ENCODE measurements around the gene DUSP7.
A peak's percentile ranks its signal among the peaks of the same experiment; 100 is the strongest.

The DUSP7 gene

GRCh38 chr3:52067526-52067925 lies 11.2 kb upstream of the DUSP7 start:
- no peak for DNase-seq (ENCODE audit: low spot score)

GRCh38 chr3:52067046-52067445 lies 10.7 kb upstream of the DUSP7 start:
- no peak for DNase-seq (ENCODE audit: low spot score)

GRCh38 chr3:52065264-52065756 lies 8.9 kb upstream of the DUSP7 start:
- peak; percentile 20 for DNase-seq (ENCODE audit: low spot score)

- no peak for DNase-seq (ENCODE audit: low spot score)
These were observed 8.2 kb upstream of the DUSP7 start for GRCh38 chr3:52064561-52064960.

- no peak for DNase-seq (ENCODE audit: low spot score)
These were observed 6.8 kb upstream of the DUSP7 start for GRCh38 chr3:52063026-52063723.

GRCh38 chr3:52062505-52062904 lies 6.1 kb upstream of the DUSP7 start:
- peak; percentile 97 for DNase-seq (ENCODE audit: low spot score)

GRCh38 chr3:52061121-52061910 lies 4.9 kb upstream of the DUSP7 start:
- DNase-seq (ENCODE audit: low spot score) = peak; percentile 60

- DNase-seq (ENCODE audit: low spot score) = no peak
These were observed 3.4 kb upstream of the DUSP7 start for GRCh38 chr3:52059781-52060180.

- no peak for DNase-seq (ENCODE audit: low spot score)
These were observed 1.6 kb upstream of the DUSP7 start for GRCh38 chr3:52057812-52058495.

- peak; percentile 100 for DNase-seq (ENCODE audit: low spot score)
These were observed 819 bp upstream of the DUSP7 start for GRCh38 chr3:52056968-52057811.

- peak; percentile 61 for DNase-seq (ENCODE audit: low spot score)
These were observed 627 bp downstream of the DUSP7 start for GRCh38 chr3:52055537-52056351.

GRCh38 chr3:52054661-52055511 lies 1.5 kb downstream of the DUSP7 start:
- no peak for DNase-seq (ENCODE audit: low spot score)

GRCh38 chr3:52053307-52054304 lies 2.8 kb downstream of the DUSP7 start:
- peak; percentile 54 for DNase-seq (ENCODE audit: low spot score)

- DNase-seq (ENCODE audit: low spot score) = peak; percentile 72
These were observed 3.5 kb downstream of the DUSP7 start for GRCh38 chr3:52052831-52053306.

GRCh38 chr3:52051444-52051843 lies 4.9 kb downstream of the DUSP7 start:
- DNase-seq (ENCODE audit: low spot score) = no peak

GRCh38 chr3:52050571-52050970 lies 5.8 kb downstream of the DUSP7 start:
- DNase-seq (ENCODE audit: low spot score) = no peak

GRCh38 chr3:52049503-52049902 lies 6.9 kb downstream of the DUSP7 start:
- no peak for DNase-seq (ENCODE audit: low spot score)

- peak; percentile 37 for DNase-seq (ENCODE audit: low spot score)
These were observed 8.9 kb downstream of the DUSP7 start for GRCh38 chr3:52047295-52047960.

Measured in kidney tubule cell (primary cell).